GM19468 (cell line): ENCODE results near the gene GSG1L.
"Not testable (repeated sequence)": the region's sequence is repeated elsewhere in the genome, so short reads cannot be mapped to it uniquely, and the experiment has no call there.

Source experiments
- ATAC-seq: cut with Tn5 transposase; IDR thresholded peaks from one replicate; pipeline ENCODE4 v1.9.1; 2021; ENCODE audit warnings: mild to moderate bottlenecking, moderate library complexity, moderate number of reproducible peaks; ENCODE audit not compliant: unreplicated experiment; ENCODE audit errors: extremely low read depth

GSG1L gene

DNA sequence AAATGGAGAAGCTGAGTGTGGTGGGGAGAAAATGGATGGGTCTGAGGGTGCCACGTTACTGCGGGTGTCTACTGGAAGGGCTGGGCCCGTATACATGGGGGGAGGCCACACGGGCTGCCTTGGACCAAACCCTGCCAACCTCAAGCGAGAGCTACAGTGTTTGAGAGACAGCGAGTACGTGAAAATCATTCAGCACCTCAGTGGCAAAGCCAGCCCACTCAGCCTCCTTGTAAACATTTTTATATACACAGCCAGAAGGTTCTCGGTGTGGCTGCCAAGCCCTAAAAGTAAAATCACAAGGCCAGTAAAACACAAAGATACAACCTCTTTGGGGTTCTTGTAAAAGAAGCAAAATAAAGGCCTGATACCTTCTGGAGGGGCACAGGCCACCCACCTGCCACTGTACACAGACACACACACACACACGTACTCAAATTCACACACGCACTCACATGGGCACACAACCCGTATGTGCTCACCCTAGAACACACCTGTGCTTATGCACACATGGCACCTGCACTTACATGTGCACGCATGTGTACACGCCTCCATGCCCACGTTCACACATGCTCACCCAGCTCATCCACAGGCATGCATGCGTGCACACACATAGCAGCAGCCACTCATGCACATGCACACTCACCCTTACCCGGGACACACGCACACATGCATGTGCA, 102.8 kb downstream of the GSG1L start:
- no peak for ATAC-seq

DNA sequence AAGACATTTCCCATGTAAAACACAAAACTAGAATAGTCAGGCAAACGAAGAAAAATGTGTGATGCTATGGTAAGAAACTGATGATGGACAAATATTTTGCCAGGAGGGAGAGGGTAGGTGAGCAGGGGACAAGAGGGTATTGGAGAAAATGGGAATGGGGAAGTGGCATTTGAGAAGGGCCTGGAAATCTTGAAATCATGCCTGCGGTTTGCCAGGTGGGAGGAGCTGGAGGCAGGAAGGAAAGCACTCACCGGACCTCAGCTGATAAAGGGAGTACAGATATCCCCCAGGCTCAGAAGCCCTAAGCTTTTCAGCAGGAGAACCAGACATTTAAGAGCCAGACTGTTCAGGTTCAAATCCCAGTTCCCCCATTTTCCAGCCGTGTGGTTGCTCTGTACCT, 103.6 kb downstream of the GSG1L start:
- no peak for ATAC-seq

DNA sequence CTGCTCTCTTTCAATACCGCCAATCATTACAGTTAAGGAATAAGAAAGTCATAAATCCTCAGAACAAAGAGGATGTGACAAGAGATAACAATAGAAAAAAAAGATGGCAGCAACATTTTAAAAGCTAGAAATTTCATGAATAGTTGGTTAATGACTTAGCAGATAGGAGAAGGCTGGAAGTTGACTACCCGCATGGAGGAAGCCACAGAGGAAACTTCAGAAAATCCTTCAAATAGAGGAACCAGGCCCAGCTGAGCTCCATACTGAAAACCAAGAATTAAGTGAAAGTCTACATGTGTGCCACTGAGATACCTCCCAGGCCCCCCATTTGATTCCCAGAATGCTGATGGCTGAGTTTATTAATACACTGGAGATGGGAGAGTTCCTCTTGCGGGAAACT, 109.3 kb downstream of the GSG1L start:
- no peak for ATAC-seq

DNA sequence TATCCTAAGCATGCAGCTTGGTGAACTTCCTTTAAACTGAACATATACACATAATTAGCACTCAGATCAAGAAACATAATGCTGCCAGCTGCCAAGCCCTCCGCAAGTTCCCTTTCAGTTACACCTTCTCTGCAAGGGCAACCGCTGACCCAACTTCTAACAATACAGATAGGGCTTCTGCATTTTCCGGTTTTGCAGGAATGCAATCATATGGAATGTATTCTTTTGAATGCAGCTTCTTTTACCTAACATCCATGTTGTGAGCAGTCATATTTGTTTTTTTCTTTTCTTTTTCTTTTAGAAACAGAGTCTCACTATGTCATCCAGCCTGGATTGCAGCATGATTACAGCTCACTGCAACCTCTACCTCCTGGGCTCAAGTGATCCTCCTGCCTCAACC, 110.7 kb downstream of the GSG1L start:
- ATAC-seq = no peak

DNA sequence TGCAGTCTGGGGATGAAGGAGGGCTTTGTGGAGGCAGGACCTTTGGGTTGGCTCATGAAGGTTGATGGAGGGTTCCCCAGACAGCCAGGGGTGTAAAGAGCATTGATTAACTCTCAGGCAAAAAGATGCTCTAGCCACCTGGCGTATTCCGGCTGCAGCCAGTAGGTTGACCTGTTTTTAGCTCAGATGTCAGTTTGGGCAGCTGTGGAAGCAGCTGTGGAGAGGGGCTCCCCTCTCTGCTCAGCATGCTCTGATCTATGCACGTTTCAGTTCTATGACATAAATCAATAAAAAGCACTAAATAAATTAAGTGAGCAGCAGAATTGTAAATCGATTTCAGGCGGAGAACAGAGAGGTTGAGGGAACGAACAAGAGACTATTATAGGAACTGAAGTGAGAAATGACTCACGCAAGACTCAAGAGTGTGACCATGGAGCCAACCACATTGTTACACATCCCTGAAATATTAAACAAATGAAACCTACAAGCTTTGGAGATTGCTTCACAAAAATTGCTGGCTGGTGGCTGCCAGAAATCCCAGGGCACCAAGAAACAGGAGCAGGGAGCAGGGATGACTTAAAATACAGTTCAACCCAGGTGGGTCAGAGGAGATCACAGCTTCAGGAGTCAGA, 111.9 kb downstream of the GSG1L start:
- no peak for ATAC-seq

DNA sequence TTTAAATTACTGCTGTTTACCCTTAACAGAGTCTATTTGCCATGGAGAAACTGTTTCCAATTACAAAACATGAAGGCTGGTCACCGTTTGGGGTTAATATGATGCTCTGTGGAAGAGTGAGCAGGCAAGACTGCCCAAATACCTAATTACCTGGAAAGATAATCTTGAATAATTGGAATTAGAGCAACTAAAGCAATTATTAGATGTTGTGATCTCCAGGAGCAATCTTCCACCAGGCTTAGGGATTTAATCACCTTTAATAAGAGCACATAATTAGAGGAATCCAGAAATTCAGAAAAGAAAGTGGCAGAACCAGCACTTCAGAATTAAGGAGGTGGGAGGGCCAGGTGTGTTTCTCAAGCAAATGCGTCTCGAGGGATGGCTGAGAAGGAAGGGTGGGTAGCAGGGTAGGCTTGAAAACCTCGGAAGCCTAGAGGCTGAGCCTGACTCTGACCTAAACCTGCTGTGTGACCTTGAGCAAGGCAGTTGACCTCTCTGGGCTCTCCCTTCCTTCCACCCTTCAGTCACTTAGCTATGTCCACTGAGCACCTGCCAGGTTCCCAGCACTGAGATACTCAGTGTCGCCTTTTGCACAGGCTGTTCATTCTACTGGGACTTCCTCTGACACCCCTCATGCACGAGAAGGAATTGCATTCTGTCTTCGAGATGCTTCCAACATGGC, 113.2 kb downstream of the GSG1L start:
- ATAC-seq = no peak

DNA sequence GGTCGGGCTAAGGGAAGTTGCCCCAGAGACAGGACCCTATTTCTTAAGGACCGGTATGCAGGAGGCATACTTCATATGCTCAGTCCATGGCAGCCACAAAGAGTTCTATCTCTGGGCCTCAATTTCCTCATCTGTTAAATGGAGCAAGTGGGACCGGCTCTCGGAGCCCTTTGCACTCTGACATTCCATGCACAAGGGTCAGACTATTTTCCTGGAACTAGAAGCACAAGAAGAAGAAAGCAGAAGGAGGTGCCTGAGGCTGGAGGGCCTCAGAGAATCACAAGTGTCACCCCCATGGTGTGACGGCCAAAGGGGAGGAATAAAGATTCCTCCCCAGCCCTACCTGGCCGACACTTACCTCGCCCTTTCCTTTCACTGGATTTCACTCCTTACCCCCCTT, 115.8 kb downstream of the GSG1L start:
- ATAC-seq = no peak

DNA sequence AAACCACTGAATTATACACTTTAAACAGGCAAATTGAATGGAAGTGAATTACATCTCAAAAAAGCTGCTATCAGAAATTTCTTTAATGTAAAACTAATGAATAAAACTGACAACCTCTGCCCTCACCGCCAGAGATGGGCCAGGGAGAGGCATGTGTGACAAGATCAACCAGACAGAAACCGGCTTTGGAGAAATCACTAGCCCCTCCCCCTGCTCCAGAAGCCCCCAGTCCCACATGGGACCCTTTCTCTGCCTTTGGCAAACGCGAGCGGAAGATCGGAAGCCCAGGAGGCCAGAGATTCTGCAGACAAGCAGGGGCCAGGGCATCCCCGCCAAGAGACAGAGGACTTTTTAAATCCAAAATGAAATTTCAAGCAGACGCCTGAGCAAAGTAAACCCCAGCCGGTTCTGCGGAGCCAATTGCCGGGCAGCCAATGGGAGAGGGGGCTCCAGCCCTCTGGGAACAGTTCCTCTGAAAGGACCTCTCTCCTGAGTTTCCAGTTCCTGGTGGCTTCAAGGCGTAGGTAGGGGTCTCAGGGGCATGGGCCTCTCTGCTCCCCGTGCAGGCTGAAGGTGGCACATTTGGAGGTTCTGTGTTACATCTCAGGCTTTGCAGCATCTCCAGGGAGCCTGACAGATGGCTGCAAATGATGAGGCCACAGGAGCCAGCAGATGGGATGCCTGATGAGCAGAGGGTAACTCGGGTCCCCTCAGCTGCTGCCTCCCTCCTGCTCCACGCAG, 118.1 kb downstream of the GSG1L start:
- ATAC-seq = no peak

DNA sequence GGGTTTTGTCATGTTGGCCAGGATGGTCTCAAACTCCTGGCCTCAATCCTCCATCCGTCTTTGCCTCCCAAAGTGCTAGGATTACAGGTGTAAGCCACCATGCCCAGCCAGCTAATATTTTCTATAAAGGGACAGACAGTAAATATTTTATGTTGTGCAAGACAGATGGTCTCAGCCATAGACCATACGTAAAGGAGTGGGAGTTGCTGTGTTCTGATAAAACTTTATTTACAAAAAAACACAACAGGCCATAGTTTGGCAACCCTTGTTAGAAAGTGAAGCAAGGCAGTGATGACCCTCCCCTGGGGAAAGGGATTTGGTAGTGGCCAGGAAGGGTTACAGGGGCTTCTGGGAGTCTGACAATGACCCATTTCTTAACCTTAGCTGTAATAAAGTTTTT, 119.7 kb downstream of the GSG1L start:
- no peak for ATAC-seq

DNA sequence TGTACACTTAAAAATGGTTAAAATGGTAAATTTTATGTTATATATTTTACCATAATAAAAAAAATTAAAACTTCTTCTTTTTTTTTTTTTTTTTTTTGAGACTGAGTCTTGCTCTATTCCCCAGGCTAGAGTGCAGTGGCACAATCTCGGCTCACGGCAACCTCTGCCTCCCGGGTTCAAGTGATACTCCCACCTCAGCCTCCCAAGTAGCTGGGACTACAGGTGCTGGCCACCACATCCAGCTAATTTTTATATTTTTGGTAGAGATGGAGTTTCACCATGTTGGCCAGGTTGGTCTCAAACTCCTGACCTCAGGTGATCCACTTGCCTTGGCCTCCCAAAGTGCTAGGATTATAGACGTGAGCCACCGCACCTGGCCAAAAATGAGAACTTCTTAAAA, 121.4 kb downstream of the GSG1L start:
- not testable (repeated sequence) for ATAC-seq

DNA sequence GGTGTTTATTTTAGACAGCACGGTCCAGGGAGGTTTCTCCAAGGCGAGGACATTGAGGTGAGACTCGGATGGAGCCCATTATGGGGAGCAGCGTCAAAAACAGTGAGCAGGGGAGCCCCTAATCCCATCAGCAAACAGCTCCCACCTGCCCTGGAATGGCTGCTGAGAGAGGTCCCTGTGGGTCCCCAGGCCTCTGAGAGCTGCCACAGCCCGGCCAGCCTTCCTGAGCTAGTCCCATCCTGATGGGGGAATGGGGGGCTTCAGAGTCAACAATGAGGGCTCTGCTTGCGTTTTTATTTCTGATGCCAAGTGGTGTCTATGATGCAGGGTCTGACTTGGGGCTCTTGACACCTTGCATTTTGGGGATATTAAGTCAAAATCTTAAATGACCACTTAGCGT, 128.4 kb downstream of the GSG1L start:
- ATAC-seq = no peak

DNA sequence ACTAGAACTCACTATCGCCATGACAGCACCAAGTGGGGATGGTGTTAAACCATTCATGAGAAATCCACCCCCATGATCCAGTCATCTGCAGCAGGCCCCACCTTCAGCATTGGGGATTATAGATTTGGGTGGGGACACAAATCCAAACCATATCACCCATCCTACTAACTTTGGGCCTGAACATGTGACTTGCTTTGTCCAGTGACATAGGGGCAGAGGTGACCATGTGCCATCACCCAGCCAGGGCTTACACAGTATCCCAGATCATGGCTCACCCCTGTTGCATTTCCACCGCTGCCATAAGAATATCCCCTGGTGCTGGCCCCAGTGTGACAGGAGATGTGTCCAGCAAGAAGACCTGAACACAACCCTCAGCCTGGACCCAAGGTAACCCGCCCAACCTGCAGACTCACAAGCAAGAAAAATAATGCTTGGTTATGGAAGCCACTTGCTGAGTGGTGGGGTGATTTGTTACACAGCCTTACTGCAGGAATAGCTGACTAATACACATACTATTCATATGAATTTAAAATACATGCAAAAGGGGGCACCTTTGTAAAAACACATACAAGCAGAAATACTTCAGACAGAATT, 130.9 kb downstream of the GSG1L start:
- no peak for ATAC-seq

DNA sequence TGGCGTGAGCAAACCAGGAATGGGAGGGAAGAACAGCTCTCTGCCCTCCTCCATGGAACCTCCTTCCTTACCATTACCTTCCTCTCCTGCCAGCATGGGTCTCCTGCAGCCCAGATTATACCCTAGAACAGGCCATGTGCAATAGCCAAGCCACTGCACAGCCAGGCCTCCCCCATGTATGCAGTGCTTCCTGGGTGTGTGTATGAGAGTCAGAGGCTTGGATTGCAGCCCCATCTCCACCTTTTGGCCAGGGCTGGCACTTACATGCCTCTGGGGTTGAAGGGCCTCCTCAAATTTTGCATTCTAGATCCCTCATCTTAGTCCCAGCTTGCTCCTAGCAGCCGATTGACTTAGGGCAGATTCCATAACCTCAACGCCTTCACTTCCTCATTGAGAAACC, 133.7 kb downstream of the GSG1L start:
- no peak for ATAC-seq

DNA sequence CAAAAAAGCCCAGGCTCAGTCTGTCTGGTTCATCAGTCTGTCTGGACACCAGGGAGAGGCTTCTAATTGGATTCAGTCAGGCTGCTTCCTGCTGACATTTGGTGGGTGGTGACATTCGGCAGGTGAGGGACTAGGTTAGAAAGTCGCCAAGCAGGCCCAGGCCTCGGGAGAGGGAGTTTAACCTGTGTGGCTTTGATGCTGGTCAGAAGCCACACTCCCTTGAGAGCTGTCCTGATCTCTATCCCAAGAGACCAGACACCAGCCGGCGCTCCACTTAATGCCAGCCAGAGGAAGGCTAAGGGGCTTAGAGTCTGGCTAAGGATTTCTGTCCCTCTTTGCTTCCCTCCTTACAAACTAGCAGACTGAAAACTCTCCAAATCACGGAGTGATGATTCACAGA, 135.0 kb downstream of the GSG1L start:
- no peak for ATAC-seq

DNA sequence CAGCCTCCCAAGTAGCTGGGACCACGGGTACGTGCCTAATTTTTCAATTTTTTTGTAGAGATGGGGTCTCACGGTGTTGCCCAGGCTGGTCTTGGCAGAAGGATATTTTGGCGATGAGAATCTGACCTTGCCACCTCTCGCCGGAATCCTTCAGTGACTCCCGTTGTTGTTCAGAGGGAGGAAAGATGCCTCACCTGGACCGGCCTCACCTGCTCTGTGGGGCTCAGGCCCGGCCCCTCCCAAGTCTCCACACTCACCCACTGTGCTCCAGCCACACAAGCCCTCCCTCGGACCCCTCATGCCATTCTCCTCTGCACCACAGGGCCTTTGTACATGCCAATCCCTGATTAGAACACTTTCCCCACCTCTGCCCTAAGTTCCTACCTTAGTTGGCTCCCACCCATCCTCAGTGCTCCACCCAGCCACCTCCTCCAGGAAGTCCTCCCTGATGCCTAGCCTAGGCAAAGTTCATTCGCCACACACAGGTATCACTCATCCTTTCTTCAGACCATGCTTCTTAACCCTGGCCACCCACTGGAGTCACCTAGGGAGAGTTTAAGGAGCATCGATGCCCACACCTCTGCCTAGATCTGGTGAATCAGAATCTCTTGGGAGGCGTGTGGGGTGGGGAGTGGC, 136.1 kb downstream of the GSG1L start:
- ATAC-seq = no peak

DNA sequence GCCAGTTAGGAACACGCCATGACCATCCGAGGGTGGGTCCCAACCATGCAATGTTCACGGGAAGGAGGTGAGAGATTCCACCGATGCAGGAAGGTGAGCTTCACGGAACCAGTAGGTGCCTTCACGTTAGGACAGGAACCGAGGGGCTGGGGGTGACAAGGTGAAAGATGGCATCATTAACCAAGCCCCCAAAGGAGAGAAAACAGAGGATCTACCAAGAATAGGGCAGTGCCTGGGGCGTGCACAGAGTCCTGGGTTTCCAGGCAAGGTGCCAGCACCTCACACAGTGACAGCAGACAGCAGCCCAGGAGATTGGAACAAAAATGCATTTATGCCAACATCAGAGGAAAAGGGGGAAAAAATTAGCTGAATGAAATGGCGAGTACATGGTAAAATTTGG, 137.9 kb downstream of the GSG1L start:
- no peak for ATAC-seq

DNA sequence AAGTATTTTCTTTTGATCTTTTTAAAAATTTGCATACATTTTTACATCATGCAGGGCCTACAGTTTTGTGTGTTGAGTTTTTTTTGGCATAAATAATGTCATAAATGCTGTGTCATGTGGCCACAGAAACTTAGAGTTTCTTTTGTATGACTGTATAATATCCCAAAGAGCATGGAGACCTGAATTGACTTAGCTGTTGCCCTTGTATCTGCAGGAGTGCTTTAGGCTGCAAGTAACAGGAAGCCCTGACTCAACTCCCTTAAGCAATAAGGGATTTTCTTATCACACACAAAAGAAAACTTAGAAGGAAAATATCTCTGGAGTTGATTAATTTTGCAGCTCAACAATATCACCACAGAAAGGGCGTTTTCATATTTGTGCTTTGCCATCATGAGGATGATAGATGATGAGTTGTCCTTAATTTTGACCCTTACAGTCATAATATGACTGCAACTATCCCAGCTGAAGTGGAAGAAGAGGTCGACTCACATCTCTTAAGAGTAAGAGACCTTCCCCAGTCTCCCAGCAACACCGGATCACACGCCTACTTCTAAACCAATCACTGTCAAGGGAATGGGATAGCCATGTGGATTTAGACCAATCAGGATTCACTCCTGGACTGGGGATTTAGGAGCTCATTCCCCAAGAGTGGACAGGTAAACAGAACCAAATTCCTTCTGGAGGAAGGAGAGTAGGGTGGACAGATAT, 138.9 kb downstream of the GSG1L start:
- no peak for ATAC-seq

DNA sequence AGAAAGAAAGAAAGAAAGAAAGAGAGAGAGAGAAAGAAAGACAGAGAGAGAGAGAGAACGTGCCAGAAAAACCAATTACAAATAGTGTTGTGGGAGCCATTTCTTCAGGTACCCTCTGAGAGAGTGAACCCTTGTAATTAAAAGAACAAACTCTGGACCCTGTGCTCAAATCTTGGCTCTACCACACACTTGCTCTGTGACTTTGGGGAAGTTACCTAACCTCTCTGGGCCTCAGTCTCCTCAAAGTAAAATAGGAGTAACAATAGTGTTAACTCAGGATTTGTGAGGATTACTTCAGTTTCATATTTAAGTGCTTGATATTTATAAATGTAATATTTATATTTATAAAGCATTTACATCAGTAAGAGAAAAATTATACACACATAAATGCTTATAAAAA, 139.8 kb downstream of the GSG1L start:
- no peak for ATAC-seq

DNA sequence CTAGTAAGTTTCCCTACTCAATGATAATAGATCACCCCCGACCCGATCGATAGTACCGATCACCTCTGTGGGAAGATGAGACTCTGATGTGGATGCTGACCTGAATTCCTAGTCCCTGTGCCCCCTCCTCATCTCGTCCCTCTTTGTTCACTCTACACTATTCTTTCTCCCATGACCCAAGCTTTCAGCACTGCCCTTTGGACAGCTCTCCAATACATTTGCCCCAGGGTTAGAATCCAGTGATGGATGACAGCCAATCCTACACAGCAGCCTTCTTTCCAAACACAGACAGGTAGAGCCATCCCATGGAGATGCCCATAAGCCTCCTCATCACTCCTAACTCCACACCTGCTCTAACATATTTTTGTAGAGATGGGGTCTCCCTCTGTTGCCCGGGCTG, 141.1 kb downstream of the GSG1L start:
- ATAC-seq = no peak

DNA sequence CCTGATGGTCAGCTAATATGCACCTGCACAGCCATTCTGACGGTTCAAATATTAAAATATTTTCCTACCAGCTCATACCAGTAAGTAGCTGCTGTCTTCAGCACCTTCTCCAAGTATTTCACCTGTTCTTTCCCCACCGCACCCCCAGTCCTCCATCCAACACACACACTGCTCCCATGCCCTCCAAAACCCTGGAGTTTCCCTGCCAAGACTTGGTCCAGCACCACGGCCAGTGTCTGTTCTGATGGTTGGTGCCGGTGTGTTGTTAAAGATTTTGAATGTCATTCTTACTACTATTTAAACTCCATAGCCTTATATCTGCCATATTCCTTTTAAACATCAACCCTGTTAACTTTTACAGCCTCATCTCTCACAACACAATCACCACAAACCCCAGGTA, 142.4 kb downstream of the GSG1L start:
- ATAC-seq = no peak
